OCI-LY7 (cell line): Measurements from ENCODE around the gene SGMS1.

ENCODE experiments used
- CTCF ChIP-seq: fragments of 200-600 bp; sonication (generic); conservative IDR thresholded peaks from 2 replicates; pipeline ENCODE4 v1.5.1; 2014; ENCODE audit warnings: mild to moderate bottlenecking, antibody characterized with exemption, low read length, moderate library complexity, mixed read lengths
- EZH2phosphoT487 ChIP-seq: fragments of 200-600 bp; sonication (generic); IDR thresholded peaks from 2 replicates; pipeline ENCODE4 v1.6.1; 2018; ENCODE audit warnings: low read depth, borderline replicate concordance, mild to moderate bottlenecking, mixed run types, antibody characterized with exemption, low read length, moderate library complexity, mixed read lengths

GRCh38 chr10:50464004-50464409, 159.7 kb downstream of the SGMS1 start:
- TF ChIP-seq CTCF: no peak
- no peak for TF ChIP-seq EZH2phosphoT487
